ENCODE data around the gene FRMD3. TPM values are rescaled to one million over a fixed set of nuclear protein-coding genes. Genes with fewer than 3 reads are reported as not detected.

Gene FRMD3
- 2.3 to 3.0 TPM (median 2.6 TPM) in 5 replicates for total RNA-seq (2022; extraction: Qiagen RNA extraction; ENCODE audit: low read depth)

GRCh38 chr9:83538172-83538889 lies at the start of gene FRMD3:
Gene FRMD3, minus strand, starts transcription at chr9:83538401. Its CDS starts 170 bp downstream, at chr9:83538231.

Other genes with a start within 250 kb of the FRMD3 start
- 4.4 to 7.8 TPM (median 6.5 TPM) in 5 replicates for gene IDNK, start 84.7 kb upstream of the FRMD3 start, total RNA-seq (2022; extraction: Qiagen RNA extraction; ENCODE audit: low read depth)
- 106 to 120 TPM (median 113 TPM) in 5 replicates for gene UBQLN1, start 169.6 kb upstream of the FRMD3 start, total RNA-seq (2022; extraction: Qiagen RNA extraction; ENCODE audit: low read depth)

Data from A549 treated with RU486 at 1 μM for 4 hours (cell line).